Suprapubic skin (tissue), 4 donors: ENCODE results near the gene PCED1A. TPM values are rescaled to one million over a fixed set of nuclear protein-coding genes. Genes with fewer than 3 reads are reported as not detected.

Experiments used
- DNase-seq, 2 donors: peaks; one replicate each; pipeline ENCODE4 v3.0.0-alpha.2; 2019; ENCODE audit warnings: low spot score in 2 of 2
- H3K27ac ChIP-seq: fragments of 200-600 bp; sonication (generic); one replicate; pipeline ENCODE4 v1.5.1; 2019
- H3K27me3 ChIP-seq: fragments of 200-600 bp; sonication (generic); one replicate; pipeline ENCODE4 v1.5.1; 2019
- H3K36me3 ChIP-seq: fragments of 200-600 bp; sonication (generic); one replicate; pipeline ENCODE4 v1.5.1; 2019
- H3K4me1 ChIP-seq: fragments of 200-600 bp; sonication (generic); one replicate; pipeline ENCODE4 v1.5.1; 2019
- H3K4me3 ChIP-seq: fragments of 200-600 bp; sonication (generic); one replicate; pipeline ENCODE4 v1.5.1; 2019; ENCODE audit warnings: mild to moderate bottlenecking
- H3K9me3 ChIP-seq: fragments of 200-600 bp; sonication (generic); one replicate; pipeline ENCODE4 v1.5.1; 2019
- EP300 ChIP-seq: sonication (generic); formaldehyde crosslinking; IDR thresholded peaks from one replicate; pipeline ENCODE4 v1.6.1; 2017; ENCODE audit warnings: antibody characterized with exemption
- POLR2A ChIP-seq, 2 donors: fragments of 450-650 bp; IDR thresholded peaks; one replicate each; pipeline ENCODE4 v1.6.1; 2017; ENCODE audit warnings: antibody characterized with exemption in 2 of 2, mild to moderate bottlenecking in 2 of 2, moderate library complexity in 2 of 2
- POLR2AphosphoS5 ChIP-seq, 3 donors: sonication (generic); formaldehyde crosslinking; IDR thresholded peaks; one replicate each; pipeline ENCODE4 v1.6.1; 2017; ENCODE audit warnings: antibody characterized with exemption in 3 of 3
- WGBS: methylation state at CpG from one replicate; pipeline ENCODE4 v1.1.5; 2018; 5-methylcytosine and 5-hydroxymethylcytosine counted together
- total RNA-seq, 4 donors: library from RNA; depleted of rRNA; stranded (reverse); fragments of >200 nt; gene quantifications; one replicate each; pipeline ENCODE4 v1.1.0, GENCODE V29; 2016
- TF ChIP-seq, protein P1 (sequence below), 2 donors: fragments of 200-600 bp in 1 of 2; fragments of 450-650 bp in 1 of 2; sonication (generic) in 1 of 2; IDR thresholded peaks; one replicate each; pipeline ENCODE4 v1.5.1; 2016 to 2019; ENCODE audit warnings: antibody characterized with exemption in 2 of 2, mild to moderate bottlenecking in 1 of 2, moderate library complexity in 1 of 2

The PCED1A gene
- total RNA-seq, 4 donors from 2014 or later = 8.0 to 31.1 (median 19.4) TPM

DNA sequence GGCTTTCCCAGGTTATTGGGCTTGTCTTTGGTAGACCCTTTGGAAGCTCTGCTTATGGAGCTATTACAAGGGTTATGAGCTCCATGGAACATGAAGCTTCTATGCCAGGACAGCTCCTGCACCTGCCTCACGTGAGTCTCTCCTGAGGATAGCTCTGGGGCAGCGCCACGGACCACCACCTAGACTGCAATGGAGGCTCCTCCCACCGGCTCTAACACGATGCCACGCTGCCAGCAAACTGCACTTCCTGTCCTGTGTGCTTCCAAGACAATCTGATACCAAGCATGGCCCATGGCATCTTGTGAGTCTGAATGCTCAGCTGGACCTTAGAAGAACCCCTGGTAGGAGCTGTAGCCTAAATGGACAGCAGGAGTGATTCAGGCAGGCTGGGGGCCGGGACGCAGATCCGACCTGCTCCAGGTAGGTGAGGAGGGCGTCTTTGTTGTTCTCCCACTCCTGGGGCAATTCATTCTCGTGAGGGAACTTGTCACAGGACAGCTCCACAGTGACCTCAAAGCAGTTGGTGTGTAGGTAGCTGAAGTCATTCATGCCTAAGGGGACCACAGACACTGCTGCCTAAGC is 45.5 kb downstream of the PCED1A start:
- 75% methylated on average over 10 of the region's 11 CpGs for WGBS
- H3K27ac ChIP-seq = no peak overlapping the region
- no peaks in the 10 kb centered on the region for H3K36me3 ChIP-seq
- DNase-seq = no peak
- H3K4me3 ChIP-seq = no peak overlapping the region
- TF ChIP-seq POLR2A (IDR thresholded peaks at IDR 0.05) = no peak
- no peak for TF ChIP-seq EP300
- no peak for TF ChIP-seq POLR2AphosphoS5 (IDR thresholded peaks at IDR 0.05)
- TF ChIP-seq, protein P1, sequence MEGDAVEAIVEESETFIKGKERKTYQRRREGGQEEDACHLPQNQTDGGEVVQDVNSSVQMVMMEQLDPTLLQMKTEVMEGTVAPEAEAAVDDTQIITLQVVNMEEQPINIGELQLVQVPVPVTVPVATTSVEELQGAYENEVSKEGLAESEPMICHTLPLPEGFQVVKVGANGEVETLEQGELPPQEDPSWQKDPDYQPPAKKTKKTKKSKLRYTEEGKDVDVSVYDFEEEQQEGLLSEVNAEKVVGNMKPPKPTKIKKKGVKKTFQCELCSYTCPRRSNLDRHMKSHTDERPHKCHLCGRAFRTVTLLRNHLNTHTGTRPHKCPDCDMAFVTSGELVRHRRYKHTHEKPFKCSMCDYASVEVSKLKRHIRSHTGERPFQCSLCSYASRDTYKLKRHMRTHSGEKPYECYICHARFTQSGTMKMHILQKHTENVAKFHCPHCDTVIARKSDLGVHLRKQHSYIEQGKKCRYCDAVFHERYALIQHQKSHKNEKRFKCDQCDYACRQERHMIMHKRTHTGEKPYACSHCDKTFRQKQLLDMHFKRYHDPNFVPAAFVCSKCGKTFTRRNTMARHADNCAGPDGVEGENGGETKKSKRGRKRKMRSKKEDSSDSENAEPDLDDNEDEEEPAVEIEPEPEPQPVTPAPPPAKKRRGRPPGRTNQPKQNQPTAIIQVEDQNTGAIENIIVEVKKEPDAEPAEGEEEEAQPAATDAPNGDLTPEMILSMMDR (IDR thresholded peaks at IDR 0.05) = no peak
- peaks cover 7% of the 10 kb centered on the region for H3K4me1 ChIP-seq
- peaks cover 34% of the 10 kb centered on the region for H3K27me3 ChIP-seq
- no peaks in the 10 kb centered on the region for H3K9me3 ChIP-seq

DNA sequence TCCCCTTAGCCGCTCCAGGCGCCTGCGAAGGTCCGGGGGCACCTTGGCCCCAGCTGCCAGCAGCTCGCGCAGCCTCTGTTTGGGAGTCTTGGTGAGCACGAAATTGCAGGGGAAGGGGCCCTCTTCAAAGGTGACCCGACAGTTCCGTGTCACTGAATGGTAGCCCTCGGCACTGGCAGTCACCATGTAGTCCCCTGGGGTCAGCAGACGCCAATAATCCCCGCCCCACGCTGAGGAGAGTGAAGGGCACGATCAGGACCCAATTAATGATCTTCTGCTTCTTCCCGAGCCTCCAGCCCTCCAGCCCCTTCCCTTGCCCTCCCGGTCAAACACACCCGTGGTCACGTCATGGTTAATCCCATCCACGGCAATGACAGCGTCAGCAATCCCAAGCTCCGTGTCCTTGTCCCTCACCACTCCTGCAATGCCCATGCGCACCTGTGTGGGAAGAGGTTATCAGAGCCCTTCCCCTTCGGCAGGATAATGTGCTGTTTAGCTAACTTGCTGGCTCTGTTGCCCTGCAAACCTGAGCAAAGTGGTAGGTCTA is 46.2 kb downstream of the PCED1A start:
- Histone ChIP-seq H3K4me1 (peaks cover under 1% of the 10 kb centered on the region), H3K9me3 (no peaks in the 10 kb centered on the region), H3K36me3 (no peaks in the 10 kb centered on the region), H3K27me3 (peaks cover 34% of the 10 kb centered on the region), H3K4me3 (no peak overlapping the region), H3K27ac (no peak overlapping the region)
- TF ChIP-seq POLR2A (IDR thresholded peaks at IDR 0.05) (no peak), EP300 (no peak), POLR2AphosphoS5 (IDR thresholded peaks at IDR 0.05) (no peak)
- TF ChIP-seq, protein P1 (IDR thresholded peaks at IDR 0.05) = no peak
- DNase-seq = no peak
- WGBS = 84% methylated on average over 23 of the region's 23 CpGs

DNA sequence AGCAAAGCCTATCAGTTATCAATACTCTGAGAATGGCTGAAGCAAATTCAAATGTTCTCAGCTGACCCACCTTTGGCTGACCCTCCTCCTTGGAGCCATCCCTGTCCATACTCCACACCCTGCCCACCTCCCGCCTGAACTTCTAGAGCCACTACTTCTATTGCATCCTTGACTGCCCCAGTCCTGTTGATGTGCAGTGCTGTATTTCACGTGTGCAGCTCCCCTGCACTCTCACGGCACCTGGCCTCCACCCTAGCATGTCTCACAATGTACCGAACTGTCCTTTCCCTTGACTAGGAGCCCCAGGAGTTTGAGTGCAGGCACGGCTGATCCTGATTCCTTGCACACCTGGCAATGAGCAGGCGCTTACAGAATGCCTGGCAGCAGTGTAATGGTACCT is 47.0 kb downstream of the PCED1A start:
- no peak for DNase-seq
- no peak overlapping the region for H3K4me3 ChIP-seq
- H3K4me1 ChIP-seq = no peaks in the 10 kb centered on the region
- no peak for TF ChIP-seq POLR2A (IDR thresholded peaks at IDR 0.05)
- TF ChIP-seq POLR2AphosphoS5 (IDR thresholded peaks at IDR 0.05) = no peak
- TF ChIP-seq, protein P1 (IDR thresholded peaks at IDR 0.05) = no peak
- no peak for TF ChIP-seq EP300
- H3K9me3 ChIP-seq = no peaks in the 10 kb centered on the region
- no peak overlapping the region for H3K27ac ChIP-seq
- H3K27me3 ChIP-seq = peaks cover 28% of the 10 kb centered on the region
- WGBS = 85% methylated on average over 6 of the region's 6 CpGs
- H3K36me3 ChIP-seq = no peaks in the 10 kb centered on the region

Other genes with a start within 250 kb of the PCED1A start
- 100 to 1,000 TPM in 3 of 4 donors, 10 to 100 TPM in 1; 81.2 to 140 (median 109) TPM for gene NOP56, start 188.0 kb downstream of the PCED1A start, total RNA-seq
- 100 to 1,000 TPM; 119 to 135 (median 121) TPM for gene IDH3B, start 176.4 kb downstream of the PCED1A start, total RNA-seq
- 10 to 100 TPM in 1 of 4 donors, 1 to 10 TPM in 3; 5.9 to 12.6 (median 6.3) TPM for gene EBF4, start 147.9 kb downstream of the PCED1A start, total RNA-seq
- gene CPXM1, start 40.0 kb downstream of the PCED1A start, total RNA-seq = 1 to 10 TPM; 1.5 to 5.1 (median 3.2) TPM
- gene C20orf141, start 25.7 kb downstream of the PCED1A start, total RNA-seq = not detected
- gene TMEM239, start 24.3 kb downstream of the PCED1A start, total RNA-seq = 1 to 10 TPM in 1 of 4 donors, not detected in 3; 2.8 TPM
- gene VPS16, start 90 bp upstream of the PCED1A start, total RNA-seq = 10 to 100 TPM; 35.7 to 37.4 (median 36.1) TPM
- 10 to 100 TPM; 47.7 to 83.0 (median 73.4) TPM for gene PTPRA, start 32.8 kb upstream of the PCED1A start, total RNA-seq
- gene GNRH2, start 203.0 kb upstream of the PCED1A start, total RNA-seq = under 1 TPM in 2 of 4 donors, not detected in 2; 0.83 TPM
- 10 to 100 TPM; 38.5 to 59.4 (median 53.7) TPM for gene MRPS26, start 205.4 kb upstream of the PCED1A start, total RNA-seq
- 1 to 10 TPM in 1 of 4 donors, not detected in 3; 2.0 TPM for gene OXT, start 231.0 kb upstream of the PCED1A start, total RNA-seq
- not detected for gene AVP, start 244.1 kb upstream of the PCED1A start, total RNA-seq